ENCODE measurements around the gene KLF13.

KLF13 gene

DNA sequence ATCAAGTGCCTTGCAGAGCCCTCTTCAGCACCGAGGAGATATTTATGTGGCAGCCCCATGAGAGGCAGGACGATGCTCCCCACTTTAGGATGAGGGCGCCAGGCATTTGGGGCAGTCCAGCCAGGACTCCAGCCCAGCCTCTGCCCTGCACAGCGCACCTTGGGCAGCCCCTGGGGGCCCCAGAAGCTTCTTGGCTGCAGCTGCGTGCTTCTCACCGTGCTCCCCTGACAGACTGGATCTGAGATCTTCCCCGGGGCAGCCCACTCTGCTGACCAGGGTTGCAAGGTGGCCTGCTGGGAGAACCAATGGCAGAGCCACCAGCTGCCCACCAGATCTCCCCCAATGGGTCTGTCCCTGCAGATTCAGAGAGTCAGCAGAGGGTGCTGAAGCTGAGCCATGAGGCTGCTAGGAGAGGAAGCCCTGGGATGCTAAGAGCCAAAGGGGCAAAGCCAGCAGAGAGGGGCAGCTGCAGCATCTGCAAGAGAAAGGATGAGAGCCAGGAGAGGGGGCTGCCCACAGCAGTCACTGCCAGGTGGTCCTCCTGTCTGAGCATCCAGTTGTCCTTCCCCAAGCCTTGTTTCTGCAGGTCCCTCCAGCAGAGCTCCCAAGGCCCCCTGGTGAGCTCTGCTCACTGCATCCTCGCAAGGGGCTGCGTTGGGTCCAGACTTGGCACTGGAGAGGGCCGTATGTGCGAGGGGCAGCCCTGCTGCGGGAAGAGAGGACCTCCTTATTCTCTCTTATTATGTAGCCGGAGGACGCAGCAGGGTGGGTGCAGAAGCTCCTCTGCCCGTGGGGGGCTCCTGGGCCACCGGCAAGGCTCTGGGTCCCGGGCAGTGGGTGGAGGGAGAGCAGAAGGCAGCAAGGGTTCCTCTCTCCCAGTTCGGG is 14.7 kb upstream of the KLF13 start:
- TF ChIP-seq FOXA1 (IDR thresholded peaks at IDR 0.05), result no peak
- TF ChIP-seq SUZ12 (IDR thresholded peaks at IDR 0.05), result no peak
- TF ChIP-seq FOXK2 (IDR thresholded peaks at IDR 0.05), result no peak
- no peak for TF ChIP-seq BHLHE40 (IDR thresholded peaks at IDR 0.05; ENCODE audit: borderline replicate concordance)
- TF ChIP-seq LEF1 (IDR thresholded peaks at IDR 0.05; ENCODE audit: borderline replicate concordance), result no peak
- TF ChIP-seq, protein P1, sequence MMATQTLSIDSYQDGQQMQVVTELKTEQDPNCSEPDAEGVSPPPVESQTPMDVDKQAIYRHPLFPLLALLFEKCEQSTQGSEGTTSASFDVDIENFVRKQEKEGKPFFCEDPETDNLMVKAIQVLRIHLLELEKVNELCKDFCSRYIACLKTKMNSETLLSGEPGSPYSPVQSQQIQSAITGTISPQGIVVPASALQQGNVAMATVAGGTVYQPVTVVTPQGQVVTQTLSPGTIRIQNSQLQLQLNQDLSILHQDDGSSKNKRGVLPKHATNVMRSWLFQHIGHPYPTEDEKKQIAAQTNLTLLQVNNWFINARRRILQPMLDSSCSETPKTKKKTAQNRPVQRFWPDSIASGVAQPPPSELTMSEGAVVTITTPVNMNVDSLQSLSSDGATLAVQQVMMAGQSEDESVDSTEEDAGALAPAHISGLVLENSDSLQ (IDR thresholded peaks at IDR 0.05), result no peak
- no peak for TF ChIP-seq HDGF (IDR thresholded peaks at IDR 0.05; ENCODE audit: borderline replicate concordance)
- no peak for TF ChIP-seq L3MBTL2 (conservative IDR thresholded peaks at IDR 0.05)
- TF ChIP-seq NFRKB (IDR thresholded peaks at IDR 0.05), result no peak
- DNase-seq (ENCODE audit: extremely low spot score), result no peak
- CTCF ChIA-PET, result no interaction called here
- POLR2A ChIA-PET, result no interaction called here

DNA sequence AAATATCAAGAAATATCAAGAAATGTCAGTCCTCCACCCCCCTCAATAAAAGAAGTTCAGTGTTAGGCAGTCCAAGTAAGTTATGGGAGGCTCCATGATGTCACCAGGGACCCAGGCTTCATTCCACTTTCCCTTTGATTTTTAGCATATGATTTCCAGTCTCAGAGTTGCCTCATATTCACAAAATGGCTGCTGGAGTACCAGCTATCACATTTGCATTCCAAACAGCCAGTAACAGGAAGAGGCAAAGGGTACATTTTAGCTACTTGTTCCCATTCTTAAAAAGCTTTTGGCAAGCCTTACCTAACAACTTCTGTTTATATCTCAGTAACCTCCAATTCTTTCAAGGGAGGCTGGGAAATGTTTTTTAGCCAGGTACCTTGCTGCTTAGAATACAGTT is 13.4 kb upstream of the KLF13 start:
- TF ChIP-seq FOXA1 (IDR thresholded peaks at IDR 0.05) (no peak), NFRKB (IDR thresholded peaks at IDR 0.05) (no peak), ELF4 (IDR thresholded peaks at IDR 0.05) (no peak), ARNT (IDR thresholded peaks at IDR 0.05) (no peak), SP1 (IDR thresholded peaks at IDR 0.05) (no peak), FOXK2 (IDR thresholded peaks at IDR 0.05) (no peak), HDGF (IDR thresholded peaks at IDR 0.05; ENCODE audit: borderline replicate concordance) (no peak), CTBP1 (IDR thresholded peaks at IDR 0.05; ENCODE audit: borderline replicate concordance) (no peak), TARDBP (IDR thresholded peaks at IDR 0.05) (no peak), SUZ12 (IDR thresholded peaks at IDR 0.05) (no peak), LEF1 (IDR thresholded peaks at IDR 0.05; ENCODE audit: borderline replicate concordance) (no peak), ZNF384 (IDR thresholded peaks at IDR 0.05) (no peak), BHLHE40 (IDR thresholded peaks at IDR 0.05; ENCODE audit: borderline replicate concordance) (no peak), FOXM1 (IDR thresholded peaks at IDR 0.05; ENCODE audit: borderline replicate concordance) (no peak), L3MBTL2 (conservative IDR thresholded peaks at IDR 0.05) (no peak)
- TF ChIP-seq, protein P1 (IDR thresholded peaks at IDR 0.05), result no peak
- no peak for DNase-seq (ENCODE audit: extremely low spot score)
- ChIA-PET POLR2A (interaction anchor here (1.3 kb wide), 1 partner anchor 13 kb away, joined by 3 read pairs; the partner anchor contains the start of gene KLF13), CTCF (no interaction called here)

DNA sequence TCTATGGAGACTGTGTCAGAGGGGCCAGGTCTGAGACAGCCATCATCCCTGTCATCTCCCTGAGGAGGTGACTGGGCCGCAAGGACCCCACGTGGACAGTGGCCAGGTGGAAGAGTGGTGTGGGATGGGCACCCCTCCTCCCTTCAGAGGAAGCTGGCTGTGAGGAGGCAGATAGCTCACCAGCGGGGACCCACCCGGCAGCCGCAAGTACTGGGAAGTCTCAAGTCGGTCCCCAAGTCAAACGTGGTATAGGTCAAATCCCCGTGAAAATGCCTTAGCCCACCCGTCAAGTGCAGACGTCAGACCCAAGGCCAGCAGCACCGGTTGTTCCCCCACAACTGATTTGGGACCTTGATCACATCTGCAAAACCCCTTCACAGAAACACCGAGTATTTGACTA is 12.3 kb upstream of the KLF13 start:
- POLR2A ChIA-PET, result no interaction called here
- DNase-seq (ENCODE audit: extremely low spot score), result no peak
- TF ChIP-seq CTBP1 (IDR thresholded peaks at IDR 0.05; ENCODE audit: borderline replicate concordance), result no peak
- no peak for TF ChIP-seq HDGF (IDR thresholded peaks at IDR 0.05; ENCODE audit: borderline replicate concordance)
- TF ChIP-seq SP1 (IDR thresholded peaks at IDR 0.05), result no peak
- TF ChIP-seq SUZ12 (IDR thresholded peaks at IDR 0.05), result no peak
- no peak for TF ChIP-seq ZNF384 (IDR thresholded peaks at IDR 0.05)
- TF ChIP-seq FOXK2 (IDR thresholded peaks at IDR 0.05), result no peak
- TF ChIP-seq LEF1 (IDR thresholded peaks at IDR 0.05; ENCODE audit: borderline replicate concordance), result no peak
- no peak for TF ChIP-seq NFRKB (IDR thresholded peaks at IDR 0.05)
- no peak for TF ChIP-seq TARDBP (IDR thresholded peaks at IDR 0.05)
- CTCF ChIA-PET, result no interaction called here

DNA sequence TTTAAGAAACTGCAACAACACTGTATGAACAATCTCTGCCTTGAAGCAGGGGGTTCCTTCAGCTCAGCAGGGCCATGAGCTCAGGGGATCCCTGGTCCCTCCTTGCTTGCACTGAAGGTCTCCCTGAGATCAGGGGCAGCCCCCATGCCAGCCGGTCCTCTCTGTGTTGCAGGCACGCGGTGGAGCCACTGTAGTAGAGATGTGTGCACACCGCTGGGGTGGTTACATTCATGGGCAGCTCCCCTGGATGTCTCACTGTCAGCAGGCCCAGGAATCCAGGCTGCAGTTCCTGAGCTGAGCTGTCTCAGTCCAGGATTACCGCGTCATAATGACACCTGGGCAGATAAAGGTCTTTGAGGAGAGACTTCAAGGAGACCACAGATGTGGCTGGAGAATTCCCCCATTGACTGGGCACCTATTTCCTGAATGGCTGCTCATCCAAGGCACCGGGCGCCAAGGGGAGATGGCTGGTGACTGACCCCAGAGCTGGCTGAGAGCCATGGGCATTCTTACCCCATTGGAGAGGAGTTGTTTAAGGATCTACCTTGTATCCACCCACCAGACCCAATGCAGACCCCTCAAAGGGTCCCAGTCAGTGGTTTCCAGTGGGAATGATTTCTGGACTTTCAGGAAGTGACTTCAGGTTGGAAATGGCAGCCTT is 10.4 kb upstream of the KLF13 start:
- no peak for DNase-seq (ENCODE audit: extremely low spot score)
- ChIA-PET CTCF (no interaction called here), POLR2A (interaction anchor here (1.1 to 1.8 kb wide), 2 partner anchors 8 to 10 kb away, joined by 4 to 6 read pairs; partner anchors contain the start of gene KLF13)
- TF ChIP-seq FOXK2 (IDR thresholded peaks at IDR 0.05) (no peak), NFRKB (IDR thresholded peaks at IDR 0.05) (no peak), CTBP1 (IDR thresholded peaks at IDR 0.05; ENCODE audit: borderline replicate concordance) (no peak), ARNT (IDR thresholded peaks at IDR 0.05) (no peak), FOXM1 (IDR thresholded peaks at IDR 0.05; ENCODE audit: borderline replicate concordance) (no peak), TARDBP (IDR thresholded peaks at IDR 0.05) (no peak), SP1 (IDR thresholded peaks at IDR 0.05) (no peak), HDGF (IDR thresholded peaks at IDR 0.05; ENCODE audit: borderline replicate concordance) (no peak)

DNA sequence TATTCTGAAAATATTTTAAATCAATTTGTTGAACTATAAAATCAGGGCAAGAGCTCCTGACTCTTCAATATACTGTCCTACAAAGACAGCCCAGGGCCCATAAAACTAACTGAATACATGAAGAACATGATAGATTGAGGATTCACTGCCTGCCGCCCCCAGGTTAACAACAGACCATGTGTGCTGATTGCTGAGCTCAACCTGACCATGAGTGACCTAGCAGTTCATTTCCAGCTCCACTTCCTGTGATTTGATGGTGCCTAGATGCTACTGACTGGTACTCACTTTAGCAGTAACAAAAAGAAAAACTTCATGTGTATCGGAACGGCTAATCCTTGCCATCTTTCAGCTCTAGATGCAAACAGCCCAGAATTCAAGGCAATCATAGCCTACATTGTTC is 9.6 kb upstream of the KLF13 start:
- ChIA-PET CTCF (no interaction called here), POLR2A (interaction anchor here (1.8 kb wide), 1 partner anchor 9 kb away, joined by 6 read pairs; the partner anchor contains the start of gene KLF13)
- no peak for TF ChIP-seq ZNF384 (IDR thresholded peaks at IDR 0.05)
- no peak for TF ChIP-seq FOXM1 (IDR thresholded peaks at IDR 0.05; ENCODE audit: borderline replicate concordance)
- TF ChIP-seq BHLHE40 (IDR thresholded peaks at IDR 0.05; ENCODE audit: borderline replicate concordance), result no peak
- TF ChIP-seq TARDBP (IDR thresholded peaks at IDR 0.05), result no peak
- TF ChIP-seq FOXK2 (IDR thresholded peaks at IDR 0.05), result no peak
- no peak for TF ChIP-seq CTBP1 (IDR thresholded peaks at IDR 0.05; ENCODE audit: borderline replicate concordance)
- no peak for TF ChIP-seq NFRKB (IDR thresholded peaks at IDR 0.05)
- no peak for TF ChIP-seq ARNT (IDR thresholded peaks at IDR 0.05)
- TF ChIP-seq HDGF (IDR thresholded peaks at IDR 0.05; ENCODE audit: borderline replicate concordance), result no peak
- no peak for TF ChIP-seq SUZ12 (IDR thresholded peaks at IDR 0.05)
- no peak for TF ChIP-seq SP1 (IDR thresholded peaks at IDR 0.05)
- TF ChIP-seq L3MBTL2 (conservative IDR thresholded peaks at IDR 0.05), result no peak
- TF ChIP-seq FOXA1 (IDR thresholded peaks at IDR 0.05), result no peak
- no peak for DNase-seq (ENCODE audit: extremely low spot score)
